SU-DHL-6 (cell line): ENCODE results near the gene GDAP1L1.

Experiments used
- EZH2phosphoT487 ChIP-seq: fragments of 200-600 bp; sonication (generic), shearing (Covaris generic); conservative IDR thresholded peaks from 2 replicates; pipeline ENCODE4 v1.6.1; 2018; ENCODE audit warnings: mild to moderate bottlenecking, antibody characterized with exemption, low read length, moderate library complexity, mixed read lengths
- TF ChIP-seq, protein P1 (sequence below): fragments of 200-600 bp; sonication (generic); IDR thresholded peaks from one replicate; pipeline ENCODE4 v1.5.1; 2017; ENCODE audit warnings: antibody characterized with exemption, mild to moderate bottlenecking, low read length, moderate library complexity; ENCODE audit not compliant: insufficient read depth, poor library complexity, severe bottlenecking

DNA sequence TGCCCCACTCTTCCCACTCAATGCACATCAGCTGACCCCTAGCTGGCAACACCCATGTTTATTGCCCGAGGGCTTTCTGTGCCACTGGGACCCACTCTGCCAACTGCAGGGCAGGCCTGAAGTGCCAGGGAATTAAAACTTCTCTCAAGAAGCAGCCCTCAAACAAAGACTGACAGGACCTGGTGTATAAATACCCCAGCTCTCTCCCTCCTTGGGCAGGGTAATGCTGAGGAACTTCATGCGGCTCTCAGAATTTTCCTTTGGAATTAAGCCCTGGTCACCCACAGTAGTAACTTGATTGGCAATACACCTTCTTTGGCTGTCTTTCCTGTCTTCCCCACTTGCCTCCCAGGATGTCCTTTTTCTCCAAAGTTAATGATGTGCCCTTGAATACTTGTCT is 5.3 kb upstream of the GDAP1L1 start:
- TF ChIP-seq, protein P1, sequence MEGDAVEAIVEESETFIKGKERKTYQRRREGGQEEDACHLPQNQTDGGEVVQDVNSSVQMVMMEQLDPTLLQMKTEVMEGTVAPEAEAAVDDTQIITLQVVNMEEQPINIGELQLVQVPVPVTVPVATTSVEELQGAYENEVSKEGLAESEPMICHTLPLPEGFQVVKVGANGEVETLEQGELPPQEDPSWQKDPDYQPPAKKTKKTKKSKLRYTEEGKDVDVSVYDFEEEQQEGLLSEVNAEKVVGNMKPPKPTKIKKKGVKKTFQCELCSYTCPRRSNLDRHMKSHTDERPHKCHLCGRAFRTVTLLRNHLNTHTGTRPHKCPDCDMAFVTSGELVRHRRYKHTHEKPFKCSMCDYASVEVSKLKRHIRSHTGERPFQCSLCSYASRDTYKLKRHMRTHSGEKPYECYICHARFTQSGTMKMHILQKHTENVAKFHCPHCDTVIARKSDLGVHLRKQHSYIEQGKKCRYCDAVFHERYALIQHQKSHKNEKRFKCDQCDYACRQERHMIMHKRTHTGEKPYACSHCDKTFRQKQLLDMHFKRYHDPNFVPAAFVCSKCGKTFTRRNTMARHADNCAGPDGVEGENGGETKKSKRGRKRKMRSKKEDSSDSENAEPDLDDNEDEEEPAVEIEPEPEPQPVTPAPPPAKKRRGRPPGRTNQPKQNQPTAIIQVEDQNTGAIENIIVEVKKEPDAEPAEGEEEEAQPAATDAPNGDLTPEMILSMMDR: no peak
- TF ChIP-seq EZH2phosphoT487: no peak
